Ishikawa (cell line): Measurements from ENCODE around the gene MORF4L1.
A peak's percentile ranks its signal among the peaks of the same experiment; 100 is the strongest.

Experiments
- CEBPB ChIP-seq: IDR thresholded peaks from 2 replicates; pipeline ENCODE4 v1.6.1; 2012
- CREB1 ChIP-seq: IDR thresholded peaks from 2 replicates; pipeline ENCODE4 v1.6.1; 2012; ENCODE audit warnings: low read depth
- EGR1 ChIP-seq: IDR thresholded peaks from 2 replicates; pipeline ENCODE4 v1.6.1; 2012
- EP300 ChIP-seq: IDR thresholded peaks from 2 replicates; pipeline ENCODE4 v1.6.1; 2012; ENCODE audit warnings: borderline replicate concordance
- FOXM1 ChIP-seq: IDR thresholded peaks from 2 replicates; pipeline ENCODE4 v1.6.1; 2012; ENCODE audit warnings: low read depth, borderline replicate concordance
- MAX ChIP-seq: IDR thresholded peaks from 2 replicates; pipeline ENCODE4 v1.6.1; 2012
- NFIC ChIP-seq: IDR thresholded peaks from 2 replicates; pipeline ENCODE4 v1.6.1; 2012
- RAD21 ChIP-seq: IDR thresholded peaks from 2 replicates; pipeline ENCODE4 v1.6.1; 2012; ENCODE audit warnings: low read depth
- REST ChIP-seq: IDR thresholded peaks from 2 replicates; pipeline ENCODE4 v1.6.1; 2012; ENCODE audit warnings: low read depth, mild to moderate bottlenecking
- TAF1 ChIP-seq: IDR thresholded peaks from 2 replicates; pipeline ENCODE4 v1.6.1; 2012; ENCODE audit warnings: low read depth, mild to moderate bottlenecking
- TCF12 ChIP-seq: IDR thresholded peaks from 2 replicates; pipeline ENCODE4 v1.6.1; 2012; ENCODE audit warnings: low read depth
- TEAD4 ChIP-seq: IDR thresholded peaks from 2 replicates; pipeline ENCODE4 v1.6.1; 2012
- USF1 ChIP-seq: IDR thresholded peaks from 2 replicates; pipeline ENCODE4 v1.6.1; 2012
- YY1 ChIP-seq: IDR thresholded peaks from 2 replicates; pipeline ENCODE4 v1.6.1; 2012; ENCODE audit warnings: low read depth
- ZBTB7A ChIP-seq: IDR thresholded peaks from 2 replicates; pipeline ENCODE4 v1.6.1; 2012; ENCODE audit warnings: low read depth

Gene MORF4L1

GRCh38 chr15:78898540-78898939 lies 25.9 kb downstream of the MORF4L1 start:
- TF ChIP-seq MAX (no peak), TCF12 (no peak), TEAD4 (no peak), FOXM1 (no peak), TAF1 (no peak), NFIC (no peak), CEBPB (no peak), USF1 (no peak), REST (no peak), CREB1 (no peak), RAD21 (no peak)

- TF ChIP-seq YY1: no peak
- no peak for TF ChIP-seq TAF1
- no peak for TF ChIP-seq TEAD4
- TF ChIP-seq NFIC: no peak
- no peak for TF ChIP-seq TCF12
Measured at GRCh38 chr15:78904599-78905358, 32.1 kb downstream of the MORF4L1 start.

- TF ChIP-seq CEBPB (peak; percentile 65), FOXM1 (no peak)
Measured at GRCh38 chr15:78906316-78906620, 33.6 kb downstream of the MORF4L1 start.

- no peak for TF ChIP-seq USF1
- TF ChIP-seq RAD21: peak; percentile 10; the same call in 1 of the 2 replicates
- TF ChIP-seq MAX: no peak
Measured at GRCh38 chr15:78907577-78907976, 34.9 kb downstream of the MORF4L1 start.

GRCh38 chr15:78909160-78909695 lies 36.5 kb downstream of the MORF4L1 start:
- no peak for TF ChIP-seq MAX
- TF ChIP-seq RAD21: no peak
- TF ChIP-seq CEBPB: no peak
- TF ChIP-seq FOXM1: no peak
- TF ChIP-seq TEAD4: no peak
- TF ChIP-seq USF1: no peak
- no peak for TF ChIP-seq NFIC
- TF ChIP-seq YY1: no peak
- no peak for TF ChIP-seq EGR1
- no peak for TF ChIP-seq EP300
- no peak for TF ChIP-seq ZBTB7A
- no peak for TF ChIP-seq REST
- TF ChIP-seq CREB1: no peak
- TF ChIP-seq TCF12: no peak
- no peak for TF ChIP-seq TAF1

- TF ChIP-seq CEBPB (no peak), RAD21 (peak; percentile 49), MAX (no peak), ZBTB7A (no peak), TEAD4 (no peak)
Measured at GRCh38 chr15:78909791-78910228, 37.1 kb downstream of the MORF4L1 start.
